Measurements from ENCODE around the gene DES. TPM values are rescaled to one million over a fixed set of nuclear protein-coding genes. Genes with fewer than 3 reads are reported as not detected.

DES gene
- total RNA-seq, 1 experiment from 2014 or later = not detected

- no peak overlapping the region for H3K4me2 ChIP-seq (ENCODE audit: low read length)
- H3K9me3 ChIP-seq (ENCODE audit: low read length) = no peaks in the 10 kb centered on the region
- TF ChIP-seq CTCF (conservative IDR thresholded peaks at IDR 0.05; ENCODE audit: low read depth, low read length) = no peak
- no peak for TF ChIP-seq EZH2phosphoT487 (IDR thresholded peaks at IDR 0.05; ENCODE audit: borderline replicate concordance, low read length)
- TF ChIP-seq EZH2 (IDR thresholded peaks at IDR 0.05; ENCODE audit: low read length, unreplicated experiment) = no peak
- BruUV-seq (replicated peaks) = no TSS peak
- H3K36me3 ChIP-seq (ENCODE audit: low read depth, low read length) = no peaks in the 10 kb centered on the region
- DNase-seq (no peak), ATAC-seq (no peak)
- POLR2A ChIA-PET (ENCODE audit: unreplicated experiment) = no interaction called here
- no peak overlapping the region for H3K27ac ChIP-seq (ENCODE audit: low read length)
- no peak overlapping the region for H3K4me3 ChIP-seq (ENCODE audit: low read length)
- no peak overlapping the region for H3K9ac ChIP-seq (ENCODE audit: low read length)
- H2AFZ ChIP-seq (ENCODE audit: low read length) = no peak overlapping the region
- H3K9me2 ChIP-seq (replicated peaks; ENCODE audit: low read length) = no peaks in the 10 kb centered on the region
- intact Hi-C loops (cut with micrococcal nuclease) = no loop called here
- H3K79me2 ChIP-seq (ENCODE audit: low read length) = no peaks in the 10 kb centered on the region
- CTCF ChIA-PET = no interaction called here
- H3F3A ChIP-seq (ENCODE audit: low read length, unreplicated experiment) = no peaks in the 10 kb centered on the region
- no peaks in the 10 kb centered on the region for H4K20me1 ChIP-seq (ENCODE audit: low read length)
- peaks cover 10% of the 10 kb centered on the region; the same call in 1 of the 2 replicates for H3K4me1 ChIP-seq (ENCODE audit: insufficient read depth, low read length)
- no peaks in the 10 kb centered on the region for H3K27me3 ChIP-seq (ENCODE audit: low read length)
These were observed 54.5 kb downstream of the DES start for GRCh38 chr2:219472629-219473187.

- ATAC-seq (no peak), DNase-seq (no peak)
- ChIA-PET POLR2A (ENCODE audit: unreplicated experiment) (no interaction called here), CTCF (no interaction called here)
- Histone ChIP-seq H3K9me2 (replicated peaks; ENCODE audit: low read length) (no peaks in the 10 kb centered on the region), H3K9me3 (ENCODE audit: low read length) (no peaks in the 10 kb centered on the region), H3K79me2 (ENCODE audit: low read length) (no peaks in the 10 kb centered on the region), H3K4me1 (ENCODE audit: insufficient read depth, low read length) (peaks cover 9% of the 10 kb centered on the region; the same call in 1 of the 2 replicates), H3K27ac (ENCODE audit: low read length) (no peak overlapping the region), H3K9ac (ENCODE audit: low read length) (no peak overlapping the region), H3K4me3 (ENCODE audit: low read length) (no peak overlapping the region), H4K20me1 (ENCODE audit: low read length) (no peaks in the 10 kb centered on the region), H3F3A (ENCODE audit: low read length, unreplicated experiment) (no peaks in the 10 kb centered on the region), H3K4me2 (ENCODE audit: low read length) (no peak overlapping the region), H3K36me3 (ENCODE audit: low read depth, low read length) (no peaks in the 10 kb centered on the region), H3K27me3 (ENCODE audit: low read length) (no peaks in the 10 kb centered on the region), H2AFZ (ENCODE audit: low read length) (no peak overlapping the region)
- BruUV-seq (replicated peaks) = no TSS peak
- no peak for TF ChIP-seq EZH2 (IDR thresholded peaks at IDR 0.05; ENCODE audit: low read length, unreplicated experiment)
- TF ChIP-seq CTCF (conservative IDR thresholded peaks at IDR 0.05; ENCODE audit: low read depth, low read length) = no peak
- no peak for TF ChIP-seq EZH2phosphoT487 (IDR thresholded peaks at IDR 0.05; ENCODE audit: borderline replicate concordance, low read length)
- intact Hi-C loops (cut with micrococcal nuclease) = no loop called here
These were observed 55.3 kb downstream of the DES start for GRCh38 chr2:219473511-219473910.

- H4K20me1 ChIP-seq (ENCODE audit: low read length) = no peaks in the 10 kb centered on the region
- H3F3A ChIP-seq (ENCODE audit: low read length, unreplicated experiment) = no peaks in the 10 kb centered on the region
- no peaks in the 10 kb centered on the region for H3K79me2 ChIP-seq (ENCODE audit: low read length)
- intact Hi-C loops (cut with micrococcal nuclease) = no loop called here
- H3K27ac ChIP-seq (ENCODE audit: low read length) = no peak overlapping the region
- TSS peak; percentile 21 for BruUV-seq (replicated peaks)
- no peaks in the 10 kb centered on the region for H3K36me3 ChIP-seq (ENCODE audit: low read depth, low read length)
- TF ChIP-seq EZH2phosphoT487 (IDR thresholded peaks at IDR 0.05; ENCODE audit: borderline replicate concordance, low read length) (no peak), CTCF (conservative IDR thresholded peaks at IDR 0.05; ENCODE audit: low read depth, low read length) (no peak), EZH2 (IDR thresholded peaks at IDR 0.05; ENCODE audit: low read length, unreplicated experiment) (no peak)
- H3K9me2 ChIP-seq (replicated peaks; ENCODE audit: low read length) = no peaks in the 10 kb centered on the region
- no peak for DNase-seq
- H3K9me3 ChIP-seq (ENCODE audit: low read length) = no peaks in the 10 kb centered on the region
- no peak for ATAC-seq
- H3K4me1 ChIP-seq (ENCODE audit: insufficient read depth, low read length) = peaks cover 5% of the 10 kb centered on the region; the same call in 1 of the 2 replicates
- H2AFZ ChIP-seq (ENCODE audit: low read length) = no peak overlapping the region
- ChIA-PET CTCF (interaction anchor here (1.1 kb wide), 1 partner anchor 72 kb away, joined by 5 read pairs; no protein-coding TSS in a partner anchor), POLR2A (ENCODE audit: unreplicated experiment) (interaction anchor here (0.5 kb wide), 1 partner anchor 123 kb away, joined by 3 read pairs; no protein-coding TSS in a partner anchor)
- H3K4me3 ChIP-seq (ENCODE audit: low read length) = no peak overlapping the region
- no peak overlapping the region for H3K4me2 ChIP-seq (ENCODE audit: low read length)
- H3K27me3 ChIP-seq (ENCODE audit: low read length) = no peaks in the 10 kb centered on the region
- H3K9ac ChIP-seq (ENCODE audit: low read length) = no peak overlapping the region
These were observed 56.3 kb downstream of the DES start for GRCh38 chr2:219474285-219475060.
